Right forelimb (tissue), 1 donor: ENCODE data around the gene EEF1AKMT4.
A peak's percentile ranks its signal among the peaks of the same experiment; 100 is the strongest.
"Not testable (repeated sequence)": the region's sequence is repeated elsewhere in the genome, so short reads cannot be mapped to it uniquely, and the experiment has no call there.

Experiments
- DNase-seq: peaks from one replicate; pipeline ENCODE4 v3.0.0-alpha.2; 2018

EEF1AKMT4 gene

DNA sequence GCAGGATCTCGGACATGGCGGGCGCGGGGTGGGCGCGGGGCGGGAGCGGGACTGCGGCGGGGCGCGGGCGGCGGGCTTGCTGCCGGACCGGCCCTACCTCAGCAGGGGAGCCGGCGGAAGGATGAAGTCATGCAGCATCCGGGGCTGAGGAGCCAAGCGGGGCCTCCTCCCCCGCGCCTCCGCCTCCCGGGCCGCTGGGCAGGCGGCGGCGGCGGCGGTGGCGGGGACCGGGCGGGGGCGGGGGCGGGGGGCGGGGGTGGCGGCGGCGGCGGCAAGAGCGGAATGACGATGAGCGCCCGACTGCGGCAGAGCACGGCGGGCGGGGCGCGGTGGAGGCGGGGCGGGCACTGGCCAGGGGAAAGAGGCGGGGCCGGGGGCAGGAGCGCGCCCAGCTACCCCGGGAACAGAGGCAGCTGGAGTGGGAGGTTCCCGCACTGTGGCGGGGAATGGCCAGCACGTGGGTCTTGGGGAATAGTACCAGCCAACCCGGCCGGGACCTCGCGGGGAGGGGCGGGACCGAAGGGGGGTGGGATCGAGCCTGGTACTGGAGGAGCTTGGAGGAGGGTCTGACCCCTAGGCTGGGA is 11.9 kb downstream of the EEF1AKMT4 start, which contains the start of gene CAMK2N2:
Gene CAMK2N2 (minus strand): TSS at position 284 of the 584 bp plus-strand sequence. CDS start 268 bp downstream, at position 16.
- DNase-seq, result peak; percentile 52

DNA sequence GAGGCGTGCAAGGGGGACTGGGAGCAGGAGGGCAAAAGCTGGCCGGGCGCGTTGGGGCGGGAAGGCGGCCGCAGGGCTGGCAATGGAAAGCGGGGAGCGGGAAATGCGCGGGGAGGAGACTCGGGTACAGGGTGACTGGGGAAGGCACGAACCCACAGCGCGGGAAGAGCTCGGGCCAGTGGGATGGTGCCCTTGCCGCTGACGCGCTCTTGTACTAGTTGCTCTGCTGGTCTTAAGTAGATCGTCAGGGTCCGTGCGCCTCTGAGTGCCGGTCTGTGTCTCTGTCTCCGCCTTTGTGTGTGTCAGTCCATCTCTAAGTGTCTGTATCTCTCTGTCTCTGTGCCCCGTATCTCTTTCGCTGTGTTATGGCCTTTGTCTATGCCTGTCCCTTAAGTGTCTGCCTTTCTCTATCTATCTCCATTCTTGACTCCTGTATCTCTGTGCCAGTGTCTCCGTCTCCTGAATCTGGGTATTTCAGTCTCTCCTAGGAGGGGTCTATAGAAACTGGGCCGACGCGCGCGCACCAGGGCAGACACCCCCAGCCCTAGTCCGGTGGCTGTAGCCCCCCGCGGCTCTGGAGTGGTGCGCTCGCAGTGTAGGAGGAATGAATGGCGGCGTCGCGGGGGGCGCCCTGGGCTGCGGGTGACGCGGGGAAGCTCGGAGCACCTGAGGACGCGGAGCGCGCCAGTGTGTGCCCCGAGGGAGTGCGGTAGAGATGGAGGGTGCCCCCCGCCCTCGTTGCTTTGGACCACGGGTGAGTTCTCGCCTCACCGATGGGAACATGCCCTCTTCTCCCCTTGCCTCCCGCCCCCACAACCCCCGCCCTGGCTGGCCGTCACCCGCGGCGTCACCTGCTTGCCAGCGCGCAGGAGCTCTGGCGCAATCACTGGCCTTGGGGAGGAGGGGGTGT is 12.6 kb downstream of the EEF1AKMT4 start:
- peak; percentile 9 for DNase-seq

DNA sequence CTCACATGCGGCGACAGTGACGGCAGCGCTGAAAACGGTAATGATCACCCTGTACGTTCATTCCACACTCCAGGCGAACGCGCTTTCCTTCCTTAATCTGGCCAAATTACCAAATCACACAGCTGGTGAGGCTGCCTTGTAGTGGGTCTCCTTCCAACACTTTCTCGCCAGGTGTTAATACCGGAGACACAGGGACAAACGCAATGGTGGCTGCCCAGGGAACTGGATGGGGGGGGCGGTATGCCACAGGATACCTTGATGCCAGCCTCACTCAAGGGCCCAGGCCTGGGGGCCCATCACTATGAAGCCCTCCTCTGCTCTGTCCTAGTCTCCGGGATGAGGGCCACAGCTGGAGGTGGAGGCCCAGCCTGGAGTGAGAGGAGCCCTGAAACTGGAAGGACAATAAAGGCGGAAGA is 13.3 kb downstream of the EEF1AKMT4 start:
- peak; percentile 37 for DNase-seq

DNA sequence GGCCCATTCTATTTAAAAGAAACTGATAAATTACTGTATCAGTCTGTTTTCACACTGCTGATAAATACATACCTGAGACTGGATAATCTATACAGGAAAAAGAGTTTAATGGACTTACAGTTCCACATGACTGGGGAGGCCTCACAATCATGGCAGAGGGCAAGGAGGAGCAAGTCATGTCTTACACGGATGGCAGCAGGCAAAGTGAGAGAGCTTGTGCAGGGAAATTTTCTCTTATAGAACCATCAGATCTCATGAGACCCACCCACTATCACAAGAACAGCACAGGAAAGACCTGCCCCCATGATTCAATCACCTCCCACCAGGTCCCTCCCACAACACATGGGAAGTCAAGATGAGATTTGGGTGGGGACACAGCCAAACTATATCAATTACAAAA is 17.8 kb downstream of the EEF1AKMT4 start:
- DNase-seq, result not testable (repeated sequence)

DNA sequence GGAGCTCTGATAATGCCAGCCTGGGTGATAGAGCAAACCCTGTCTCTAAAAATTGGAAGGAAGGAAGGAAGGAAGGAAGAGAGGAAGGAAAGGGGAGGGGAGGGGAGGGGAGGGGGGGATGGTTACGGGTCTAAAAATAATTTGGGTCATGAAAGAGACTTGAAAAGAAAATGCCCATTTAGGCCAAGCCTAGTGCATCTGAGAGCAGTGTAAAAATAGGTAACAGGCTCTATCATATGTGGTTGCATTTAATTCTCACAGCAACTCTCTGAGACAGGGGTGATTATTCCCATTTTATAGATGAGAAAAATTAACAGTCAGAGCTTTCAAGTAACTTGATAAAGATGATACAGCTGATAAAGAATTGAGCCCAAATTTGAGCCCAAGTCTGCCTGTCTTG is 22.8 kb downstream of the EEF1AKMT4 start:
- DNase-seq, result no peak

DNA sequence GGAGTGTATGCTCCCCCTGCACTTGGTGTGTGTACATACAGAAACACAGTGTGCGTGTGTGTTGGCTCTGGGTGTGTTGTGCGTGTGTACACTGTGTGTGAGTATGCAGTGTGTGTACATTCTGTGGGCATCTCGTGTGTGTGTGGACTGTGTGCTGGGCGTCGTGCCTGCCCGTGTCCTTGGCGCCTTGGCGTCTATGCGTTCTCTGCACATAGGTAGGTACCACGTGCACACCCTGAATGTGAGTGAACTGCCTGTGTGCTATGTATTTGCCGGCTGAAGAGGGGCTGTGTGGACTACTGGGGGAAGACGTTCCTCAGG is 25.9 kb downstream of the EEF1AKMT4 start:
- no peak for DNase-seq

DNA sequence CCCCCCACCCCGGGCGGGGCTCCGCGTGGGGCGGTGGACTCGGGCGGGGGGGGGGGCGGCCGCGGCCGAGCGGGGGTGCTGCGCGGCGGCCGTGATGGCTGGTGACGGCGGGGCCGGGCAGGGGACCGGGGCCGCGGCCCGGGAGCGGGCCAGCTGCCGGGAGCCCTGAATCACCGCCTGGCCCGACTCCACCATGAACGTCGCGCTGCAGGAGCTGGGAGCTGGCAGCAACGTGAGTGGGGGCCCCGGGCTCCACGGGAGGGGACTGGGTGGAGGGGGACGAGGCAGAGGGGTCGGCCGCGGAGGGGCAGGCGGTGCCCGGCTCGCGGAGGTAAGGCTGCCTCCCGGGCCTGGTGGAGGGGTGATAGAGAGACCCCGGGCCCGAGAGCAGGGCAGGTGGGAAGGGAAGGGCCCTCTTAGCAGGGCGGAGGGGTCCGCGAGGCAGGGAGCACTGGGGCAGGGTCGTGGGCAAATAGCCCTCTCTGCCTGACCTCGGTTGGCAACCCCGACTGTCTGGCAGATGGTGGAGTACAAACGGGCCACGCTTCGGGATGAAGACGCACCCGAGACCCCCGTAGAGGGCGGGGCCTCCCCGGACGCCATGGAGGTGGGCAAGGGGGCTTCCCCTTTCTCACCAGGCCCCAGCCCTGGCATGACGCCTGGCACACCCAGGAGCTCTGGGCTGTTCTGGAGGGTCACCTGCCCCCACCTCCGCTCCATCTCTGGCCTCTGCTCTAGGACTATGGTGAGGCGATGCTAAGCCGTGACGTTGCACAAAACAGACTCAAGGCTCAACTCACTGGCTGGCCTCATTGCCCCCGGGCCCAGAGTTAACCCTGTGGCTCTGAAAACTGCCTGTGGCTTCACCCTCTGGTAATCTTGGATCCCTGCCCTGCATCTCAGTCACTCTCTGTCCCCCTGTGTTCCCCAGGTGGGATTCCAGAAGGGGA is 26.8 kb downstream of the EEF1AKMT4 start, which contains the start of gene ECE2:
Gene ECE2 (plus strand): TSS at position 62 of the 950 bp plus-strand sequence. CDS start 132 bp downstream, at position 194.
- peak; percentile 36 for DNase-seq

DNA sequence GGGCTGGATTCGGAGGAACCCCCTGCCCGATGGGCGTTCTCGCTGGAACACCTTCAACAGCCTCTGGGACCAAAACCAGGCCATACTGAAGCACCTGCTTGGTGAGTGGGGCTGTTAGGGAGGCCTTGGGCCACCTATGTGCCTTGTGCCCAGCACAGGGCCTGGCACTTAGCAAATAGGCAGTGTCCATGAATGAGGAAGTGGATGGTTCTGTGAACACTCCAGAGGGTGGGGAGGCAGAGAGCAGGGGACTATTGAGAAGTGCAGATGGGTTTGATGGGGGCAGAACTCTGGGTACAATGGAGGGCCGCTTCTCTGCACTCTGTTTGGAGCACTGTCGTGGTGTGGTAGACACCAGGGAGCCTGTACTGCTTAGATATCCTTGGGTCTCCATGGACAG is 27.9 kb downstream of the EEF1AKMT4 start:
- DNase-seq, result peak; percentile 17

DNA sequence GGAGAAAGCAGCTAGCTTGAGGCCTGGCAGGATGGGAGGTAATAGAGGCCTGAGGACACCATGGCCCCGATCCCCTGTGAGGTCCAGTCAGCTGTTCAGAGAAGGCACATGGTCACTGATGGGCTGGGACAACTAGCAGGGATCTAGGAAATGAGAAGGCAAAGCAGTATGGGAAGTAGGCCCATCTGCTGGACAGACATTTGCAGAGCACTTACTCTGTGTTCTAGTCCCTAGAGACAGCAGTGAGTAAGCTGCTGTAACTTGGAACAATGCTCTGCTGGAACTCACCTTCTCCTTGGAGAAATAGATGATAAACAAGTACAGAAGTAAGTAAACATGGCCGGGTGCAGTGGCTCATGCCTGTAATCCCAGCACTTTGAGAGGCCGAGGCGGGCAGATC is 33.5 kb downstream of the EEF1AKMT4 start:
- no peak for DNase-seq

DNA sequence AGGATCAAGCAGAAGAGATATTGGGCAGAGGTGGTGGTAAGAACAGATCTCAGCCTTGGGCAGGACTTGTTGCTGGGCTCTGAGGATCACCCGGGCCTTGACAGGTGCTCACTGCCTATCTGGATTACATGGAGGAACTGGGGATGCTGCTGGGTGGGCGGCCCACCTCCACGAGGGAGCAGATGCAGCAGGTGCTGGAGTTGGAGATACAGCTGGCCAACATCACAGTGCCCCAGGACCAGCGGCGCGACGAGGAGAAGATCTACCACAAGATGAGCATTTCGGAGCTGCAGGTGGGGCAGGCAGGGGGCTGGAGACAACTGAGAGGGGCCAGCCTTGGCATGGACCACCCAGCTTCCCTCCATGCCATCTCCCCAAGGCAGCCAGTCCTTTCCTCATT is 34.2 kb downstream of the EEF1AKMT4 start:
- no peak for DNase-seq

DNA sequence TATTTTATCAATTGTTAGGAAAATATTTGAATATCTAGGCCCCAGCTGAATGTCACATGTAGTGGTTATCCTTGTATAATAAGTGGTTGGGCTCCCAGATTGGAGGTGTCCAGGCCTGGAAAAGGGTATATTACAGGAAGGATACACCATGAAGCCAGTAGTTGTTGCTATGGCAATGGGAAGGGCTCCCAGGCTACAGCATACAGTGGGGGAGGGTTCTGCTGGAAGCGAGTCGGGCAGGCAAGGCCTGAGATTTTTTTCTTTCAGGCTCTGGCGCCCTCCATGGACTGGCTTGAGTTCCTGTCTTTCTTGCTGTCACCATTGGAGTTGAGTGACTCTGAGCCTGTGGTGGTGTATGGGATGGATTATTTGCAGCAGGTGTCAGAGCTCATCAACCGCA is 35.2 kb downstream of the EEF1AKMT4 start:
- DNase-seq, result peak; percentile 74

DNA sequence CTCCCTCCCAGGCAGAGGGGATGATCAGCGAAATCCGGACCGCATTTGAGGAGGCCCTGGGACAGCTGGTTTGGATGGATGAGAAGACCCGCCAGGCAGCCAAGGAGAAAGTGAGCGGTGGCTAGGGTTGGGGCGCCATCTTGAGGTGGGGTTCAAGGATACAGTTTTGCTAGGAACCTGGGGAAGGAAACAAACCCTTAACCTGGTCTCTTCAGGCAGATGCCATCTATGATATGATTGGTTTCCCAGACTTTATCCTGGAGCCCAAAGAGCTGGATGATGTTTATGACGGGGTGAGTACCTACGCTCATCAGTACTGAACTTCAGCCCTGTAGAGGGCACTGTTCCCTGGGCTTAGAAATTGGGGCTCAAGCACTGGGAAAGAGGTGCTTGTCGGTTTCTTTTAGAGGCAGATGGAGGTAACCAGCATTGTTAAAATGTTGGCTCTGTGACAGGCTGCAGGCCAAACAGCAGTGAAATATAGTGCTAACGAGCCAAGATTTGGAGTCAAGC is 40.0 kb downstream of the EEF1AKMT4 start:
- peak; percentile 56 for DNase-seq

DNA sequence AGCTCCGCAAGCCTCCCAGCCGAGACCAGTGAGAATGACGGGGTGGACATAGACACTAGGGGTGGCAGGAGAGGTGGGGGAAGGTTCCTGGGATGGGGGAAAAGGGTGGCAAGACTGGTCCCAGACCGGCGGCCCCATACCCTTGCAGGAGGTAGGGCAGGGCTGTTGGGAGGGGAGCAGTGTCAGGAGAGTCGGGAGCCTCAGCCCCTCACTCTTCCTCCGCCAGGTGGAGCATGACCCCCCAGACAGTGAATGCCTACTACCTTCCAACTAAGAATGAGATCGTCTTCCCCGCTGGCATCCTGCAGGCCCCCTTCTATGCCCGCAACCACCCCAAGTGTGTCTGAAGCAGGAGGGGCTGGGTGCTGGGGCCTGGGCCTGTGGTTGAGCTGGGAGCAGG is 40.9 kb downstream of the EEF1AKMT4 start:
- no peak for DNase-seq

DNA sequence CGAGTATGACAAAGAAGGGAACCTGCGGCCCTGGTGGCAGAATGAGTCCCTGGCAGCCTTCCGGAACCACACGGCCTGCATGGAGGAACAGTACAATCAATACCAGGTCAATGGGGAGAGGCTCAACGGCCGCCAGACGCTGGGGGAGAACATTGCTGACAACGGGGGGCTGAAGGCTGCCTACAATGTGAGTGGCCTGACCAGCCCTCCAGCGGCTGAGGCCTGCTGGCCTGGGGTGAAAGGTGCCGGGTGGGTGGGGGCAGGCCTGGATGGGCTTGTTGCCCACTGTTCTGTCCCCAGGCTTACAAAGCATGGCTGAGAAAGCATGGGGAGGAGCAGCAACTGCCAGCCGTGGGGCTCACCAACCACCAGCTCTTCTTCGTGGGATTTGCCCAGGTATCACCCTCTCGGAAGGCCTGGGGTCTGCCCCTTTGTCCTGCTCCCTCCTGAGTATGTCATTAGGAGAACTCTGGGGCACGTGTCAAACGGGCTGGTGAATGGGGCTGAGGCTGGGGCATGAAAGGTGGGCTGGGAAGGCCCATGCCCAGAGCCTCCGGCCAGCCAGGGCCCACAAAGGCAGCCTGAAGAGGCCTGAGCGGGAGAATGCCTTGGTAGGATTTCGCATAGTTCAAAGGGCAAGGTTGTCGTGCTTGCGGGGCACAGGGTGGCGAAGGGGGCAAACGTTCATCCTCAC is 41.7 kb downstream of the EEF1AKMT4 start:
- no peak for DNase-seq

DNA sequence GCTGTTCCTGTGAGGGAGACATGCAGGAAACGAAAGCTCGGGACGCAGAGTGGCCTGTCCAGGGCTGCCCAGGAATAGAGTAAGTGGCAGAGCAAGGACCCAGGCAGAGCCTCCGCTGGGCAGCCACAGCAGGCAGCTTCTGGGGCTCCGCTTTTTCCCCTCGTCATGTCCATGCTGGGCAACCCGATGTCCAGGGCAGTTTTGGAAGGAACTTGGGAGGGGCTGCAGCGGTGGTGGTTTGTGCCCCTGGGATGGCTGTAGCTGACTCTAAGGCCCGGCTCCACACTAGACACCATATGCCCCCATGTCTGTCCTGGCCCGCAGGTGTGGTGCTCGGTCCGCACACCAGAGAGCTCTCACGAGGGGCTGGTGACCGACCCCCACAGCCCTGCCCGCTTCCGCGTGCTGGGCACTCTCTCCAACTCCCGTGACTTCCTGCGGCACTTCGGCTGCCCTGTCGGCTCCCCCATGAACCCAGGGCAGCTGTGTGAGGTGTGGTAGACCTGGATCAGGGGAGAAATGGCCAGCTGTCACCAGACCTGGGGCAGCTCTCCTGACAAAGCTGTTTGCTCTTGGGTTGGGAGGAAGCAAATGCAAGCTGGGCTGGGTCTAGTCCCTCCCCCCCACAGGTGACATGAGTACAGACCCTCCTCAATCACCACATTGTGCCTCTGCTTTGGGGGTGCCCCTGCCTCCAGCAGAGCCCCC is 42.4 kb downstream of the EEF1AKMT4 start:
- DNase-seq, result no peak

DNA sequence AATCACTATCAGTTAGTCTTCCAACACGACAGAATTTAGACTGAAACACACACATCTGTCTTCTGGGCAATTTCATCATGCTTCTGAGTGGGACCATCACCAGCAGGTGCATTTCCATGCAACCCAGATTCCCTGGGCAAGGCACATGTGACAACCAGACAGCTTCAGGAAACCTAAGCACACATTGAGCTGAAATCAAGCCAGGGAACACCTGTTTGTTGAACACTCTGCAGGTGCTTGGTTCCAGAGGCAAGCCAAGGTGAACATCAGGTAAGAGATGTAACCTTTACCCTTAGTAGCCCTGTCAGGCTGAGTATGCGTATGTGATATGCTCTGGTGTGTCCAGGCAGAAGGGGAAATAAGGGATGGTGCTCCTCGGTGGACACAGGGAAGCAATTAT is 46.3 kb downstream of the EEF1AKMT4 start:
- no peak for DNase-seq

DNA sequence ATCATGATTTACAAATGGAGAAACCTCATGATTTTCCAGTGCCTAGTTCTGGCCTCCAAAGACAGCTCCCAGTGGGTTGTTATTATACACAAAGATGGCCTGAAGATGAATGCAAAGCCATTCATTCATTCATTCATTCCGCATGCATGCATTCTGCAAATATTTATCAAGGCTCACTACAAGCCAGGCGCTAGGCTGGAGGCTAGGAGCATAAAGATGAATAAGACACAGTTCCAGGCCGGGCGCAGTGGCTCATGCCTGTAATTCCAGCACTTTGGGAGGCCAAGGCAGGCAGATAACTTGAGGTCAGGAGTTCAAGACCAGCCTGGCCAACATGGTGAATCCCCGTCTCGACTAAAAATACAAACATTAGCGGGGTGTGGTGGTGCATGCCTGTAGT is 47.1 kb downstream of the EEF1AKMT4 start:
- no peak for DNase-seq

DNA sequence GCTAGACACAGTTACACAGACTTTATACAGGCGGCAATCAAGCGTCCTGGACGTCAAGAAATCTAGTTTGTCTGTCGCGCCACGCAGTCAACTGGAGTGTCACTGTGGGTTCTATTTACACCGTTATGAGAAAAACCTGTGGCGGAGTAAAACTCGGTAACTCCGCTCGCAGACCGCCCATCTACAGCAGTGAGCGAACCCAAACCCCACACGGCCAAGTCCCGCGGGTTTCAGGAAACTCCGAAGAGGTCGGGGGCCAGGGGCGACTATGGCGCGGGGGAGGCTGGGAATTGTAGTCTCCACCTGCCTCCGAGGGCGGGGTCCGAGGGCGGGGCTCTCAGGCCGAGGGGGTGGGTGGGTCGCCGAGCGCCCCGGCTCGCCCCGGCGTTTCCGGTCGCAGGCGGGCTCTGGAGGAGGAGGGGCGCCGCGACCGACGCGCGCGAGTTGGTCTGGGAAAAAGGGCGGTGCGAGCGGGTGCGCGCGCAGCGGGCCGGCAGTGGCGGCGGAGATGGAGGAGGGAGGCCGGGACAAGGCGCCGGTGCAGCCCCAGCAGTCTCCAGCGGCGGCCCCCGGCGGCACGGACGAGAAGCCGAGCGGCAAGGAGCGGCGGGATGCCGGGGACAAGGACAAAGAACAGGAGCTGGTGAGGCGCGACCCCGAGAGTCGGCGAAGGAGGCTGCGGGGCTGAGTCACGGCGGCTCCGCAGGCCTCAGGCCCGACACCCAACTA is 49.5 kb downstream of the EEF1AKMT4 start, which contains the start of gene PSMD2:
Gene PSMD2 (plus strand): TSS at position 483 of the 729 bp plus-strand sequence. CDS start 26 bp downstream, at position 509.
- DNase-seq, result peak; percentile 100

DNA sequence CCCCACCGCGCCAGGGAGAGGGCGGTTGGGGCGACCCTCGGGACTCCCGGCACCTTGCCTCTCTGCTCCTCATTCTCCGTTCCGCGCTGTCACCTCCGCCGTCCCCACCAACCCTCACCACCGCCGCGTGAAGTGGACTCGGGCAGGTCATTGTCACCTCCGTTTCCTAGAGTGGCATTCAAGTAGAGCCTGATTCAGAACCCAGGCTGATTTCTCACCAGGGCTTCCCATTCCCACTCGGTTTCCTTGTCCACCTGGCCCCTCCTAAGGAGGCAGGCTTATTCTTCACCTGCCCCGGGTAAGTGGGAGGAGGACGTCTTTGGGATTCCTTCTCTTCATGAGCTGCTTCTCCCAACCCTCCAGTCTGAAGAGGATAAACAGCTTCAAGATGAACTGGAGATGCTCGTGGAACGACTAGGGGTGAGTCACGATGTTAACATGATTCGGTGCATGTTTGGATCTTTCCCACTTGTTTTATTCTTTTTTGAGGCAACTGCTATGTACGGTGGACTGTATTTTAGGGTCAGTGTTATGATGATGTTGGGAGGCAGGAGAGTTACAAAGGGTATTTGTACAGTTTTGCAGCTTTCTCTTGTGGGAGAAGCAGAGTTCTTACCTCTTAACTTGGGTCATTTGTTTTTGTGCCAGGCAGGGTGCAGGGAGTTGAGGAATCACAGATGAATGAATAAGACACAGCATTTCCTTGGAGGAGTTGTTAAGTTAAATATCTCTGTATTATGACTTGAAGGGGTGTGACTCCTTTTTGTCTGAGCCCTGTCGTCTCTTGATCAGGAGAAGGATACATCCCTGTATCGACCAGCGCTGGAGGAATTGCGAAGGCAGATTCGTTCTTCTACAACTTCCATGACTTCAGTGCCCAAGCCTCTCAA is 50.3 kb downstream of the EEF1AKMT4 start:
- DNase-seq, result no peak

DNA sequence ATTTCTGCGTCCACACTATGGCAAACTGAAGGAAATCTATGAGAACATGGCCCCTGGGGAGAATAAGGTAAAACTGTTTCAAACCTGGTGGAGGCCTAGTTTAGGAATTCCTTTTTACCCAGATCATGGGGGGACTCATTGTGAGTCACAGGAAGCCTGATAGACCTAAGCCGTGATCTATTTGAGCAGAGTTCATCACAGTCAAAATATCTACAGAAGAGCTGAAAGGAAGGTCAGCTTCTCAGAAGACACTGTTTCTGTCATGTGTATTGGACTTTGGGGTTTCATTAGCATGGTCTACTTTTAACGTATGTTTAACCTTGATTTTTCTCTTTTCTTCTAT is 50.9 kb downstream of the EEF1AKMT4 start:
- no peak for DNase-seq
